Natural killer cell (primary cell): Measurements from ENCODE around the gene RAP1A. TPM values are rescaled to one million over a fixed set of nuclear protein-coding genes. Genes with fewer than 3 reads are reported as not detected.
A peak's percentile ranks its signal among the peaks of the same experiment; 100 is the strongest.
"Not testable (repeated sequence)": the region's sequence is repeated elsewhere in the genome, so short reads cannot be mapped to it uniquely, and the experiment has no call there.

Source experiments
- ATAC-seq, 3 donors: fragments of 150-1000 bp in 2 of 3; fragments of 200-7000 bp in 1 of 3; cut with Tn5 transposase; 1 replicate in 1 of 3; 2 replicates in 2 of 3; pipeline ENCODE4 v1.10.0; 2021; ENCODE audit warnings: mild to moderate bottlenecking in 2 of 3, moderate library complexity in 2 of 3
- DNase-seq, 2 donors: peaks; one replicate each; pipeline versions ENCODE4 v3.0.0 to v3.0.0-alpha.2; 2013 to 2021; ENCODE audit warnings: mixed read lengths in 1 of 2
- H3K27ac ChIP-seq: one replicate; pipeline ENCODE4 v1.5.1; 2013; ENCODE audit warnings: mild to moderate bottlenecking, low read length
- H3K27me3 ChIP-seq: one replicate; pipeline ENCODE4 v1.6.1; 2013; ENCODE audit warnings: low read length; ENCODE audit not compliant: control insufficient read depth, insufficient read depth
- H3K36me3 ChIP-seq: one replicate; pipeline ENCODE4 v1.6.1; 2013; ENCODE audit warnings: low read length; ENCODE audit not compliant: control insufficient read depth, insufficient read depth
- H3K4me1 ChIP-seq: one replicate; pipeline ENCODE4 v1.6.1; 2013; ENCODE audit warnings: low read length; ENCODE audit not compliant: control insufficient read depth, insufficient read depth
- H3K4me3 ChIP-seq: one replicate; pipeline ENCODE4 v1.5.1; 2013; ENCODE audit warnings: low read length
- H3K9me3 ChIP-seq: one replicate; pipeline ENCODE4 v1.6.1; 2013; ENCODE audit warnings: low read length; ENCODE audit not compliant: control insufficient read depth, insufficient read depth
- H3K27ac Mint-ChIP-seq, 2 donors: one replicate each; pipeline ENCODE4 v1.8.0; 2022; ENCODE audit warnings: mild to moderate bottlenecking in 2 of 2, mixed read lengths in 2 of 2, moderate library complexity in 1 of 2
- H3K27me3 Mint-ChIP-seq, 2 donors: one replicate each; pipeline ENCODE4 v1.8.0; 2022; ENCODE audit warnings: low read depth in 2 of 2, mixed read lengths in 2 of 2
- H3K36me3 Mint-ChIP-seq: one replicate; pipeline ENCODE4 v1.8.0; 2022; ENCODE audit warnings: mixed read lengths
- H3K4me1 Mint-ChIP-seq, 2 donors: one replicate each; pipeline ENCODE4 v1.8.0; 2022; ENCODE audit warnings: mixed read lengths in 2 of 2
- H3K4me3 Mint-ChIP-seq: one replicate; pipeline ENCODE4 v1.8.0; 2022; ENCODE audit warnings: mild to moderate bottlenecking, moderate library complexity, mixed read lengths
- H3K9me3 Mint-ChIP-seq, 2 donors: one replicate each; pipeline ENCODE4 v1.8.0; 2022; ENCODE audit warnings: mixed read lengths in 2 of 2
- WGBS: methylation state at CpG from one replicate; pipeline ENCODE4 v1.1.7; 2013; ENCODE audit warnings: missing lambda C conversion rate; ENCODE audit not compliant: insufficient coverage; 5-methylcytosine and 5-hydroxymethylcytosine counted together
- intact Hi-C: fragments of 100-400 bp; cut with micrococcal nuclease; formaldehyde crosslinking; loops from one replicate; pipeline ENCODE4 v1.14.2; 2022
- total RNA-seq, 4 donors: library from RNA; stranded (reverse); fragments of 120-200 nt in 1 of 4; gene quantifications; one replicate each; pipeline versions ENCODE4 v1.2.3 to v1.2.4, GENCODE V29; 2013 to 2022
- TF ChIP-seq, protein P1 (sequence below): fragments of 200-600 bp; IDR thresholded peaks from one replicate; pipeline ENCODE4 v1.8.0; 2022; ENCODE audit warnings: antibody characterized with exemption

The RAP1A gene
- total RNA-seq, 3 donors from 2014 or later (not counting 1 experiment from before 2014, with no cell fraction given), result 83.7 to 112 (median 104) TPM

DNA sequence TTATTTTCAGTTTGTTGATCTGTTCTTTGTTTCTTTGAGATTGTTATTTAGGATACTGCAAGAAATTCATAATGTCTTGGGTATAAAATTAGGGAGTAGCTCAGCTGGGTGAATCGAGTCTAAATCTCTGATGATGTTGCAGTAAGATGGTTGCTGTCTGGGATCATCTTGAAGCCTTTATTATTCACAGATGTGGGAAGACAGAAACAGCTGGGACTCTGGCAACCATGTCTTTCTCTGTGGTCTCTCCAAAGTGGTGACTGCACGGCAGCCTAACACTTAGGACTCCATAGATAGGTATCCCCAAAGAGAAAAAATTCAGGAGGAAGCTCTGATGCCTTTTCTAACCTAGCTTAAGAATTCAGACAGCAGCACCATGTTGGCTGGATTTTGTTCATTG lies 52.7 kb downstream of the RAP1A start:
- peaks cover 77 to 78% of the 10 kb centered on the region in 2 donors for H3K4me1 Mint-ChIP-seq
- H3K27ac Mint-ChIP-seq, result peak overlapping the region; percentile 79 to 83
- no peaks in the 10 kb centered on the region for H3K36me3 Mint-ChIP-seq
- Histone ChIP-seq H3K27ac (no peak overlapping the region), H3K27me3 (no peaks in the 10 kb centered on the region), H3K36me3 (peaks cover 8% of the 10 kb centered on the region), H3K4me1 (peaks cover 6% of the 10 kb centered on the region), H3K4me3 (no peak overlapping the region), H3K9me3 (no peaks in the 10 kb centered on the region)
- DNase-seq (no peak), ATAC-seq (no peak)
- H3K4me3 Mint-ChIP-seq, result no peak overlapping the region
- 89% methylated on average over 2 of the region's 2 CpGs for WGBS
- H3K9me3 Mint-ChIP-seq, result no peaks in the 10 kb centered on the region
- H3K27me3 Mint-ChIP-seq, result no peaks in the 10 kb centered on the region
- TF ChIP-seq, protein P1, sequence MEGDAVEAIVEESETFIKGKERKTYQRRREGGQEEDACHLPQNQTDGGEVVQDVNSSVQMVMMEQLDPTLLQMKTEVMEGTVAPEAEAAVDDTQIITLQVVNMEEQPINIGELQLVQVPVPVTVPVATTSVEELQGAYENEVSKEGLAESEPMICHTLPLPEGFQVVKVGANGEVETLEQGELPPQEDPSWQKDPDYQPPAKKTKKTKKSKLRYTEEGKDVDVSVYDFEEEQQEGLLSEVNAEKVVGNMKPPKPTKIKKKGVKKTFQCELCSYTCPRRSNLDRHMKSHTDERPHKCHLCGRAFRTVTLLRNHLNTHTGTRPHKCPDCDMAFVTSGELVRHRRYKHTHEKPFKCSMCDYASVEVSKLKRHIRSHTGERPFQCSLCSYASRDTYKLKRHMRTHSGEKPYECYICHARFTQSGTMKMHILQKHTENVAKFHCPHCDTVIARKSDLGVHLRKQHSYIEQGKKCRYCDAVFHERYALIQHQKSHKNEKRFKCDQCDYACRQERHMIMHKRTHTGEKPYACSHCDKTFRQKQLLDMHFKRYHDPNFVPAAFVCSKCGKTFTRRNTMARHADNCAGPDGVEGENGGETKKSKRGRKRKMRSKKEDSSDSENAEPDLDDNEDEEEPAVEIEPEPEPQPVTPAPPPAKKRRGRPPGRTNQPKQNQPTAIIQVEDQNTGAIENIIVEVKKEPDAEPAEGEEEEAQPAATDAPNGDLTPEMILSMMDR, result no peak
- intact Hi-C loops, result no loop called here

DNA sequence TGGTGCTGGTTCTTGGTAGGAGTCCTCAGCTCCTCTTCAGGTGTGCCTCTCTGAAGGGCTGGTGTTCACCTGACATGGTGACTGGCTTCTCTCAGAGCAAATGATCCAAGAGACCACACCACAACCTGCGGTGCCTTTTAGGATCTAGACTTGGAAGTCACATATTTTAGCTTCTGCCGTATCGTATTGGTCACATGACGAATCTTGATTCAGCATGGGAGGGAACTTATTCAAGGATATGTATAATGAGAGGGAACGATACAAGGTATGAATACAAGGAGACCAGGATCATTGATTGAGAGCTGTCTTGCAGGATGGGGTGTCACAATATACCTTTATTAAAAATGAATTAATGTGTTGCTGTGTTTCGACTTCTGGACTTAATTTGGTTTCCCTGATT lies 58.0 kb downstream of the RAP1A start:
- ATAC-seq, result no peak
- Mint-ChIP-seq H3K4me3 (no peak overlapping the region), H3K9me3 (peaks cover 0 to 3% of the 10 kb centered on the region in 2 donors), H3K36me3 (peaks cover 7% of the 10 kb centered on the region), H3K4me1 (peaks cover 56 to 62% of the 10 kb centered on the region in 2 donors), H3K27me3 (no peaks in the 10 kb centered on the region), H3K27ac (peak overlapping the region; percentile 46 to 70)
- WGBS, result 100% methylated on average over 5 of the region's 6 CpGs
- Histone ChIP-seq H3K27ac (no peak overlapping the region), H3K4me1 (peaks cover 3% of the 10 kb centered on the region), H3K36me3 (peaks cover 8% of the 10 kb centered on the region), H3K27me3 (no peaks in the 10 kb centered on the region), H3K9me3 (no peaks in the 10 kb centered on the region), H3K4me3 (no peak overlapping the region)
- TF ChIP-seq, protein P1, result no peak
- intact Hi-C loops, result no loop called here
- DNase-seq, result no peak

DNA sequence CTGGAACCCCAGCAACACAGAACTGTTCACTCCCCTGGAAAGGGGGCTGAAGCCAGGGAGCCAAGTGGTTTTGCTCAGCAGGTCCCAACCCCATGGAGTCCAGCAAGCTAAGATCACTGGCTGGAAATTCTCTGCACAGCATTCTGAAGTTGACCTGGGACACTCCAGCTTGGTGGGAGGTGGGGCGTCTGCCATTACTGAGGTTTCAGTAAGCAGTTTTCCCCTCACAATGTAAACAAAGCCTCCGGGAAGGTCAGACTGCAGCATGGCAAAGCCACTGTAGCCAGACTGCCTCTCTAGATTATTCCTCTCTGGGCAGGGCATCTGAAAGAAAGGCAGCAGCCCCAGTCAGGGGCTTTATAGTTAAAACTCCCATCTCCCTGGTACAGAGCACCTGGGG lies 60.0 kb downstream of the RAP1A start:
- H3K4me1 ChIP-seq, result peaks cover 3% of the 10 kb centered on the region
- 95% methylated on average over 2 of the region's 2 CpGs for WGBS
- no peaks in the 10 kb centered on the region for H3K9me3 ChIP-seq
- H3K4me3 ChIP-seq, result no peak overlapping the region
- intact Hi-C loops, result no loop called here
- peaks cover 52 to 55% of the 10 kb centered on the region in 2 donors for H3K4me1 Mint-ChIP-seq
- H3K27me3 ChIP-seq, result no peaks in the 10 kb centered on the region
- peaks cover 8% of the 10 kb centered on the region for H3K36me3 ChIP-seq
- DNase-seq (no peak), ATAC-seq (no peak)
- no peaks in the 10 kb centered on the region for H3K27me3 Mint-ChIP-seq
- TF ChIP-seq, protein P1, result no peak
- H3K27ac ChIP-seq, result no peak overlapping the region
- H3K4me3 Mint-ChIP-seq, result no peak overlapping the region
- H3K9me3 Mint-ChIP-seq, result peaks cover 2 to 10% of the 10 kb centered on the region in 2 donors
- H3K27ac Mint-ChIP-seq, result peak overlapping the region in 1 of 2 donors; percentile 52
- H3K36me3 Mint-ChIP-seq, result peaks cover 12% of the 10 kb centered on the region

DNA sequence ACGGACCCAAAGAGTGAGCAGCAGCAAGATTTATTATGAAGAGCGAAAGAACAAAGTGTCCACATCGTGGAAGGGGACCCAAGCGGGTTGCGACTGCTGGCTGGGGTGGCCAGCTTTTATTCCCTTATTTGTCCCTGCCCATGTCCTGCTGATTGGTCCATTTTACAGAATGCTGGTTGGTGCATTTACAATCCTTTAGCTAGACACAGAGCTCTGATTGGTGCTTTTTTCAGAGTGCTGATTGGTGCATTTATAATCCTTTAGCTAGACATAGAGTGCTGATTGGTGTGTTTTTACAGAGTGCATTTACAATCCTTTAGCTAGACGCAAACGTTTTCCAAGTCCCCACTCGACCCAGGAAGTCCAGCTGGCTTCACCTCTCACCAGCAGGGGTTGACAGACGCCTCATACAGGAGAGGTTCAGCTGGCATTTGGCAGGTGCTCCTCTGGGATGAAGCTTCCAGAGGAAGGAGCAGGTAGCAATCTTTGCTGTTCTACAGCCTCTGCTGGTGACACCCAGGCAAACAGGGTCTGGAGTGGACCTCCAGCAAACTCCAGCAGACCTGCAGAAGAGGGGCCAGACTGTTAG lies 60.7 kb downstream of the RAP1A start:
- H3K4me1 ChIP-seq, H3K27me3 Mint-ChIP-seq, H3K27ac ChIP-seq, H3K9me3 ChIP-seq, intact Hi-C loops, ATAC-seq, DNase-seq, H3K4me3 ChIP-seq, H3K36me3 ChIP-seq, H3K9me3 Mint-ChIP-seq, H3K27me3 ChIP-seq, H3K4me3 Mint-ChIP-seq: not testable (repeated sequence)
- Mint-ChIP-seq H3K27ac (peak overlapping the region in 1 of 2 donors; percentile 52), H3K36me3 (peaks cover 12% of the 10 kb centered on the region), H3K4me1 (peaks cover 46 to 53% of the 10 kb centered on the region in 2 donors)
- 92% methylated on average over 9 of the region's 9 CpGs for WGBS

DNA sequence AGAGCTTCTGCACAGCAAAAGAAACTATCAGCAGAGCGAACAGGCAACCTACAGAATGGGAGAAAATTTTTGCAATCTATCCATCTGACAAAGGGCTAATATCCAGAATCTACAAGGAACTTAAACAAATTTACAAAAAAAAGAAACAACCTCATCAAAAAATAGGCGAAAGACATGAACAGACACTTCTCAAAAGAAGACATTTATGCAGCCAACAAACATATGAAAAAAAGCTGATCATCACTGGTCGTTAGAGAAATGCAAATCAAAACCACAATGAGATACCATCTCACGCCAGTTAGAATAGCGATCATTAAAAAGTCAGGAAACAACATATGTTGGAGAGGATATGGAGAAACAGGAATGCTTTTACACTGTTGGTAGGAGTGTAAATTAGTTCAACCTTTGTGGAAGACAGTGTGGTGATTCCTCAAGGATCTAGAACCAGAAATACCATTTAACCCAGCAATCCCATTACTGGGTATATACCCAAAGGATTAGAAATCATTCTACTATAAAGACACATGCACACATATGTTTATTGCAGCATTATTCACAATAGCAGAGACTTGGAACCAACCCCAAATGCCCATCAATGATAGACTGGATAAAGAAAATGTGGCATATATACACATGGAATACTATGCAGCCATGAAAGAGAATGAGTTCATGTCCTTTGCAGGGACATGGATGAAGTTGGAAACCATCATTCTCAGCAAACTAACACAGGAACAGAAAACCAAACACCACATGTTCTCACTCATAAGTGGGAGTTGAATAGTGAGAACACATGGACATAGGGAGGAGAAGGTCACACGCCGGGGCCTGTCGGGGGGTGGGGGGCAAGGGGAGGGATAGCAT lies 65.9 kb downstream of the RAP1A start:
- H3K27me3 Mint-ChIP-seq, H3K36me3 ChIP-seq, ATAC-seq, DNase-seq, H3K27ac ChIP-seq, H3K9me3 ChIP-seq, H3K4me3 Mint-ChIP-seq, H3K9me3 Mint-ChIP-seq, intact Hi-C loops, H3K4me3 ChIP-seq, H3K27me3 ChIP-seq, H3K4me1 ChIP-seq: not testable (repeated sequence)
- peaks cover 51 to 74% of the 10 kb centered on the region in 2 donors for H3K4me1 Mint-ChIP-seq
- 95% methylated on average over 4 of the region's 8 CpGs for WGBS
- H3K36me3 Mint-ChIP-seq, result peaks cover 12% of the 10 kb centered on the region
- peak overlapping the region; percentile 5 to 46 for H3K27ac Mint-ChIP-seq
